ENCODE results near the gene CTBP2.

Gene CTBP2

GRCh38 chr10:125011926-125012705 lies 148.2 kb downstream of the CTBP2 start:
- DNase-seq (ENCODE audit: low read depth in 2 of 2, low spot score in 1 of 2): no peak

GRCh38 chr10:125011171-125011925 lies 149.0 kb downstream of the CTBP2 start:
- DNase-seq (ENCODE audit: low read depth in 2 of 2, low spot score in 1 of 2): no peak

DNA sequence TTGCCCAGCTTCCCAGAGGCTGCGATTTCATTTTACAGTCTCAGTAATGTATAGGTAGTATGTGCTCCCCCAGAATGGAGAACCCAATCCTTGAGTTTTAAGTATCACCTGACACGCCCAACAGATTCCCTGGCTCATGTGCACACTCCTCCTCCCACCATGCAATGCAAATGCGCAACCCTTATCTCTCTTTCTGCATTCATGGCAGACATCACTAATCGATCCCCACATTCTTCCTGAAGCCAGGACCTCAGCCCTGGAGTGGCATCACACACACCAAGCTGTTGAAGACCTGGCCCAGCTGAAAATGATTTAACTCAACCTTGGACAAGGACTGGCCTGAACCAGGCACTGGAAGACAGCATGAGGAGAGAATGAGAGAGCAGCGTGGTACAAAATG lies 150.0 kb downstream of the CTBP2 start:
- DNase-seq (ENCODE audit: low read depth in 2 of 2, low spot score in 1 of 2): no peak

DNA sequence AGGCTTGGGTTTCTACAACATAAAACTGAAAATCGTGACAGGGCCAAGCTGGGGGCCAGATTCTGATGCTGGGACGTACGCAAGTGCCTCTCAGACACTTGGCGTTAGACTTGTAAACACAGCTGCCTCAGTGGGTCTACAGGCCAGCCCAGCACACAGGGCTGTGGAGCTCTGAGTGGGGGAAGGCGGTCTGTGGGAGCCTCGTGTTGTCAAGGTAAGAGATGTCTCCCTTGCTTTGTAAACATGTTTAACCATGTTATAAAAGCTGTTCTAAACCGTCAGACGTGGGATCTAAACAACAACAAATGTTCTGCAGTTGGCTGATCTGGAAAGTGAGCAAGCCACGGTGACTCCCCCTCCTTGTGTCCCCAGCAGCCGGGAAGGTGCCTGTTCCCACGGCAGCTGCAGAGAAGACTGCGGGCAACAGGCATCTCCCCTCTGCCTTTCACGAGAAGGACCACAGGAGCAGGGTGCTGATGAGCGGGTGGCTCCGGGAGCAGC lies 150.7 kb downstream of the CTBP2 start:
- DNase-seq (ENCODE audit: low read depth in 2 of 2, low spot score in 1 of 2): no peak

- no peak for DNase-seq (ENCODE audit: low read depth in 2 of 2, low spot score in 1 of 2)
Observed at GRCh38 chr10:125008689-125009638, 151.4 kb downstream of the CTBP2 start.

DNA sequence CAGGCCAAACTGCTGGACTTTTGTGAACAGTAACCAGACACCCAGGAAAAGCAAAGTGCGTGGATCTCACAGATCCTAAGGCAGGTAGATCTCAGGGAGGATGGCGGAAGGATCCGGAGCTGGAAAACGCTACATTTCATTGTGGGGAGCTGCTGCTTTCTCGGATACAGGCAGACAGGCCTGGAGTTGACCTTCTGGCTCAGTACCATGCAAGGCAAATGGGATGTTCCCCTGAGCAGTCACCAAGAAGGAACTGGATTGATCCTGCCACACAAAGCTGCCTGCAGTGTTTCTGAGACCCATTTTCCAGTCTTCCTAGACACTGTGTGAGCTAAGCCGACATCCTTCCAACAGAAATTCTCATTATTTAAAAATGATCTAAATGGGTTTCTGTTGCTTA lies 152.9 kb downstream of the CTBP2 start:
- no peak for DNase-seq (ENCODE audit: low read depth in 2 of 2, low spot score in 1 of 2)

DNA sequence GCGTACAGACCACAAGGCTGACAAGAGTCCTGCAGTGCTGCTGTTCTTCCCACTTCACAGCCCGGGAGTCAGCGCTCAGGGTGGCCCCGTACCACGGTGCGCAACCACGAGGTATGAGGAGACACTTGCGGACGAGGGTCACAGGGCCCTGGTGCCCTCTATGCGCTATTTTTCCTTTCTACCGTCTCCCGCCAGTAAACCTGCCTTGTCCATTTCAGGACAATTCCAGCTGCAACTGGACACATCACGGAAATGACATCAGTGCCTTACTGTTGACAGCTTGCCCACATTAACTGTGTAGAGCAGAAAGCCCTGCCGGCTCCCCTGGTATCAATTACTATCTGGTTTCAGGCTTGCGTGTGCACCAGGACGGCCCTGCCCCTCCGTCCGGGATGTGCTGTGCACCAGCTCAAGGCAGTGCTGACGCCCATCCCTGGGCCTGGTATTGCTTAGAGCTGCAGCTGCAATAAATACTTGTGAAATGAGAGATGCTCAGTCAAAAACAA lies 153.4 kb downstream of the CTBP2 start:
- no peak for DNase-seq (ENCODE audit: low read depth in 2 of 2, low spot score in 1 of 2)

- DNase-seq (ENCODE audit: low read depth in 2 of 2, low spot score in 1 of 2): no peak
Observed at GRCh38 chr10:125006188-125006680, 154.1 kb downstream of the CTBP2 start.

- no peak for DNase-seq (ENCODE audit: low read depth in 2 of 2, low spot score in 1 of 2)
Observed at GRCh38 chr10:125005312-125006187, 154.8 kb downstream of the CTBP2 start.

GRCh38 chr10:125004571-125005311 lies 155.6 kb downstream of the CTBP2 start:
- no peak for DNase-seq (ENCODE audit: low read depth in 2 of 2, low spot score in 1 of 2)

- no peak for DNase-seq (ENCODE audit: low read depth in 2 of 2, low spot score in 1 of 2)
Observed at GRCh38 chr10:125003901-125004467, 156.4 kb downstream of the CTBP2 start.

GRCh38 chr10:125003146-125003900 lies 157.0 kb downstream of the CTBP2 start:
- no peak for DNase-seq (ENCODE audit: low read depth in 2 of 2, low spot score in 1 of 2)

DNA sequence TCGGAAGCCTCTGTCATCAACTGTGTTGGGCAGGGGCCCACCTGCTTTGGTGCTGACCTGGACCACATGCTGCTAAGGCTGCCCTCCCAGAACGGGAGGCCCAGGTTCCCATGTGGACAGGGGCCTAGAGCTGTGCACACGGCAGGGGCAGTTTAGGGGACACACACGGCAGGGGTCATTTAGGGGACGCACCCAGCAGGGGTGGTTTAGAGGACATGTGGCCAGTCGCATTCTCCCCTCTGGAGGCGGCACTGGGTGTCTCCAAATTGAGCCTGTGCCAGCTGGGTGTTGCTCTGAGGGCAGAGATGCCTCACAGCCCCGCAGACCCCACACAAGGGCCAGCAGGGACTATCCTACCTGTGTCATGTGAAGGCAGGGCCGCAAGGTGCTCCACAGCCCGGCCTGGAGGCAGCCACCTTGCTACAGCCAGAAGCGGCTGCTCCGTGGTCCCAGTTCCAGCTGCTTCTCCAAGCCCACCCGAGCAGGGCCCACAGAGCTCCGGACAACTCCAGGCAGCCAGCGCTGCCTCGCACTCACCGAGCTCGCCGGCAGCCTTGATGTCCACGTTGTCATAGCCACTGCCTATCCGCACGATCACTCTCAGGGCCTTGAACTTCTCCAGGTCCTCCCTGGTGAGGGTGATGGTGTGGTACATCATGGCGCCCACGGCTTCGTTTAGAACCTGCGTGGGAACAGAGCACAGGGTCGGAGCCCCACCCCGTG lies 157.8 kb downstream of the CTBP2 start:
- no peak for DNase-seq (ENCODE audit: low read depth in 2 of 2, low spot score in 1 of 2)

DNA sequence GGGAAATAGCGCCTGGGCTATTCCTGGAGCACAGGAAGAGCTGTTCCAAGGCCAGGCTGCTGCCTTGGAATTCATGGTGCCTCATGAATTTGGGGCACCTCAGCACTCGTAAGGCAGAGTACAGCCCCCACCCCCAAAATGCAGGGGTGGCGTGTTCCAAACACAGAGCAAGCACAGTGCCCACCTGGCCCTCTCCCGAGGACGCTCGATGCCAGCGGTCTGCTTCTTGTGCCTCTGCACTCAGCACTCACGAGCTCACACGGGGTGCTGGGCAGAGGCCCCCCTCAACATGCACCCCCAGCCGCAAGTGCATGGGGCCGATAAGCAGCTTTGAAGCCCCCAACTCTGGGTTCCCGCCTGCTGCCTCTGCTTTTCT lies 158.3 kb downstream of the CTBP2 start:
- DNase-seq (ENCODE audit: low read depth in 2 of 2, low spot score in 1 of 2): no peak

GRCh38 chr10:125001313-125002046 lies 158.9 kb downstream of the CTBP2 start:
- no peak for DNase-seq (ENCODE audit: low read depth in 2 of 2, low spot score in 1 of 2)

- no peak for DNase-seq (ENCODE audit: low read depth in 2 of 2, low spot score in 1 of 2)
Observed at GRCh38 chr10:125000366-125001312, 159.7 kb downstream of the CTBP2 start.

All from stimulated activated CD8-positive, alpha-beta memory T cell treated with anti-CD3 and anti-CD28 coated beads, Interleukin-4, amount 100 ng/mL, for 4 hours (primary cell).